ENCODE results near the gene JARID2.
"Not testable (repeated sequence)": the region's sequence is repeated elsewhere in the genome, so short reads cannot be mapped to it uniquely, and the experiment has no call there.

Gene JARID2

DNA sequence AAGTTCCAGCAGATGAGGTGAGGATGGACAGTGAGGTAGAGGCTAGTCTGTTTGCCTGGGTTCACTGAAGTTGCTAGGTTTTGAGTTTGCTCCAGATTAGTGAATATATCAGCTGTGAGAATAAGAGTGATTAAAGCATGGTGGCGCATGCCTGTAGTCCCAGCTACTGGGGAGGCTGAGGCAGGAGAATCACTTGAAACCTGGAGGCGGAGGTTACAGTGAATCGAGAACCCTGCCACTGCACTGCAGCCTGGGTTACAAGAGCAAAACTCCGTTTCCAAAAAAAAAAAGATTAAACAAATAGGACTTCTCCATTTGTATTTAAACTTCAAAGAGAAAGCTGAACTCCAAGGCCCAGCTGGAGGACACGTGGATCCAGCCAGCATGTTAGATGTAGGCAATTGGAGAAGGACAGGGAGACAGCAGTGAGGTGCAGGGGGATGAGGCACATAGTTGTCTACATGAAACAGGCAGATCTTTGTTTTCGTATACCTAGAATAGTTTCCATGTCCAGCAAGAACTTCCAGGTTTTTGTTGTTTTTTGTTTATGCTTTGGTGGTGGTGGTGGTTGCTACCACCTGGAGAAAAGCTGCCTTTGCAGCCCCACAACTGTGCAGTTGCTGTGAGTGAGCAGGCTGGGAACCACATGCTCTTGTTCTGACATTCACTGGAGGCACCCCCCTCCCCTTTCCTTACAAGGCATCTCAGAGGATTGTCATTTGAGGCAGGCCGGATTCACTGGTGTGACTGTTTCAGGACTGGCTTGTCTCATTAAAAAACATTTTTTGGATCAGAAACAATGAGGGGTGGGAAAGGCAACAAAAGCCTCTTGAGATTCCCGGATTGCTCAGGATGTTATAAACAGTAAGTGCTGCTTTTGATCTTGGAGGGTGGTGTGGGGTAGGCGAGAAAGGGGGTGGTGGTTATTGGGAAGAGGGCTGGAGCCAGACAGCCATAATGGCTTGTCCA is 72.3 kb downstream of the JARID2 start:
- peak in 2 of 42 donors; percentile 38 to 58 for DNase-seq
- intact Hi-C loops (cut with DNase I): loop anchor here (10.0 kb wide), 1 partner anchor 63 kb away; no protein-coding TSS in a partner anchor

DNA sequence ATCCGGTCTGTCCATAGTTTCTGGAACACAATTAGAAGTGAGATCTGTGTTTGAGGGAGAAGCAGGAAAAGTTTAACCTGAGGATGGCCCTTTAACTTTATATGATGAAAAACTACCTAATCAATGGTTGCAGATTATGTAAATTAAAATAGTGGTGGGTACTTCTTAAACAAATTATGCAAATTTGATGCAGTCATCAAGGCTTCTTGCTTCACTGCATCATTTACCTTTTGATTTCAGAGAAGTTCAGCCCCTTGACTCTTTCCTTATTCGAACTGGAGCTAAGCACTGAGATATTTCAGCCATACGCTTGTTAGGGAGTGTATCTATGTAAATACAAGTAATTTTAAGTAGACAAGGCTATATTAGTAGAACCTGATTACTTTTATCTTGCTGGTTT is 73.8 kb downstream of the JARID2 start:
- no peak for DNase-seq
- intact Hi-C loops (cut with DNase I): loop anchor here (10.0 kb wide), 1 partner anchor 65 kb away; no protein-coding TSS in a partner anchor

DNA sequence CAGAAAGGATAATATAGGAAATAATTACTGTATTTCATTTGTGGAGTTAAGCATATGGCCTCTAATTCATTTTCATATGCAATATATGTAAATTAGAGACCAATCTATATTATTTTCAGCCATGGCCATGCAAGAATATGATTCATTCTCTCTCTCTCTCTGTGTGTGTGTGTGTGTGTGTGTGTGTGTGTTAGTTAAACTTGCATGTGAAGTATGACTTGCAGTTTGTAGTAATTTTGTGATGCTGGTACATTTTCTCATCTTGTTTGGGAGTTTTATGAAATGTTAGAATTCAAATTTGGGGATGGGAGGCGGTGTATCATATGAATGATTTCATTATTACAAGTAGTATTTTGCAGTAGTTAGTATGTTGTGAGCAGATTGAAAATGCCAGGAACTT is 74.8 kb downstream of the JARID2 start:
- intact Hi-C loops (cut with DNase I): no loop called here
- no peak for DNase-seq

- DNase-seq: no peak
These were observed 76.3 kb downstream of the JARID2 start for GRCh38 chr6:15322184-15322583.

GRCh38 chr6:15322781-15323536 is 77.1 kb downstream of the JARID2 start:
- intact Hi-C loops (cut with DNase I): no loop called here
- peak in 19 of 42 donors; percentile 18 to 70 (median 48) for DNase-seq

More at GRCh38 chr6:15322184-15322583, 76.3 kb downstream of the JARID2 start:
- intact Hi-C loops (cut with DNase I): no loop called here

DNA sequence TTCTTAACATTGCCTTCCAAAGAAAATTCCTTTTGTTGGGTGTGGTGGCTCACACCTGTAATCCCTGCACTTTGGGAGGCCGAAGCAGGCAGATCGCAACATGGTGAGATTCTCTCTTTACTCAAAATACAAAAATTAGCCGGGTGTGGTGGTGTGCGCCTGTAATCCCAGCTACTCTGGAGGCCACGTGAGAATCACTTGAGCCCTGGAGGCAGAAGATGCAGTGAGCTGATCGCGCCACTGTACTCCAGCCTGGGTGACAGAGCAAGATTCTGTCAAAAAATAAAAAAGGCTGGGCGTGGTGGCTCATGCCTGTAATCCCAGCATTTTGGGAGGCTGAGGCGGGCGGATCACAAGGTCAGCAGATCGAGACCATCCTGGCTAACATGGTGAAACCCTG is 77.7 kb downstream of the JARID2 start:
- intact Hi-C loops (cut with DNase I); DNase-seq: not testable (repeated sequence)

GRCh38 chr6:15324427-15324985 is 78.6 kb downstream of the JARID2 start:
- DNase-seq: no peak
- intact Hi-C loops (cut with DNase I): no loop called here

- DNase-seq: no peak
- intact Hi-C loops (cut with DNase I): no loop called here
These were observed 79.7 kb downstream of the JARID2 start for GRCh38 chr6:15325540-15325955.

DNA sequence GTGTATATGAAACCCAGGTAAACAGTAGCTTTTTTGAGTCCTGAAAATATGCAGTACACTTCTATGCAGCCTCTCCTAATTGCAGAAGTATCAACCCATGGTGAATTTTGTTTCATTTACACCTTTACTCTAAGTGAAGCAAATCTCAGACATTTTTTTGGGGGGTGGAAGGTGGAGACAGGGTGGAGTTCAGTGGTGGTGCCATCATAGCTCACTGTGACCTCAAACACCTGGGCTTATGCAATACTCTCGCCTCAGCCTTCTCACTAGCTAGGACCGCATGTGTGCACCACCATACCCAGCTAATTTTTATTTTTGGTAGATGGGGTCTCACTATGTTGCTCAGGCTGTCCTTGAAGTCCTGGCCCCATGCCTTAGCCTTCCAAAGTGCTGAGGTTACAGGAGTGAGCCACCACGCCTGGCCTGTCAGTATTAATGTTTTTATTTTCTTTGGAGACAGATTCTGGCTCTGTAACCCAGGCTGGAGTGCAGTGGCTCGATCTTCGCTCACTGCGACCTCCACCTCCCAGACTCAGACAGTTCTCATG is 80.3 kb downstream of the JARID2 start:
- DNase-seq: no peak
- intact Hi-C loops (cut with DNase I): no loop called here

- intact Hi-C loops (cut with DNase I): no loop called here
- peak in 29 of 42 donors; percentile 25 to 76 (median 45) for DNase-seq
These were observed 81.4 kb downstream of the JARID2 start for GRCh38 chr6:15327271-15327670.

DNA sequence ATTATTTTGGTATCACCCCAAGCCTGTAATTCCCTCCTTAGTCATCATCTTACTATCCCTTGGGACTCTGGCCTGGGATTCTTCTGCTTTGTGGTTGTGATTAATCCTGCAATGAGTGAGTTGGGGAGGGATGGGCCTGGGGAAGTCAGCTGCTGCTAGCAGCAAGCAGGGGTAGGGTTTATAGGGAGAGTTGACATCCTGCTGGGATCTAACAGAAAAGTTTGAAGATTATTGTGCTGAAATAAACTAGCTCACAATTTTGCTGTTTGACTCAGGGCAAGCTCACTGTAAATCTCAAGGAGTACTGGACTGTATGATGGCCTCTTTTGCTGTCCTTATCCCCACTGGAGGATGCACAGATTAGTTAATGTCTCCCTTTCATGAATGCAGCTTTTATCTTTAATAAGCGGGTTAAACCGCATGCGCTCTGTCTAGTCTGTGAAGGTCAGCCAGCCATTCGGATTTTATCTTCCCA is 83.4 kb downstream of the JARID2 start:
- intact Hi-C loops (cut with DNase I): no loop called here
- DNase-seq: peak in 1 of 42 donors; percentile 33

DNA sequence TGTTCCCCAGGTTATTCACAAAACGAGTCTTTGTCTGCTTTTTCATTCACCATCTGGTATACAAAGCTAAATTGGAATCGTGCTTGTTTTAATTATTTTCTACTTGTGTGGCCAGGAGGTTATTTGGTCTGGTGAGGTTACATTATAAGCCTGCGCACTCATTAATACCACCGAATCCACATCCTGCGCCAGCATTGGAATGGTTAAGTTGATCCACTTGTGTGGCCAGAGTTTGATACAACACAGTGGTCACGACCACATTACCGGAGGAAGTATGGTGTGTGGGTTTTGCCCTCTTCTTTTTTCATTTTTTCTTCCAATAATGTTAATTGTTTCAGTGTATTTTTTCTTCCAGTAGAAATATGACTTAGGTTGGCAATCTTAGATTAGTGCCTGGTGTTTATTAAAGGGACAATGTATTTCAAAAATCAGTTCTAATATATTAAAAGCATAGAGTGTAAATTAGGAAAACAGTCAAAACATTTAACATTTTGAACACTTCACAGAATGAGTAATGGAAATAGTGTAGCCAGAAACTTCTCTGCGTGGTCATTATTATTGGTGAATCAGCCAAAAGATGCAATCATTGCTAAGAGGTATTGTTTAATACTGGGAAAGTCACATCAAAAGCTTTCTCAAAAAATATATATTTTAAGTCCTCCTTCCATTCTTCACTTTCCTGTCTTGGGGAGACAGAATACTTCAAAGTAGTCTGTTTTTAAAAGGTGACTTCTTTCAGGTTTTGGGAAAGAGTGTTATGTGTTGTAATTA is 84.5 kb downstream of the JARID2 start:
- DNase-seq: no peak
- intact Hi-C loops (cut with DNase I): no loop called here

- DNase-seq: no peak
- intact Hi-C loops (cut with DNase I): no loop called here
These were observed 85.3 kb downstream of the JARID2 start for GRCh38 chr6:15331143-15331542.

DNA sequence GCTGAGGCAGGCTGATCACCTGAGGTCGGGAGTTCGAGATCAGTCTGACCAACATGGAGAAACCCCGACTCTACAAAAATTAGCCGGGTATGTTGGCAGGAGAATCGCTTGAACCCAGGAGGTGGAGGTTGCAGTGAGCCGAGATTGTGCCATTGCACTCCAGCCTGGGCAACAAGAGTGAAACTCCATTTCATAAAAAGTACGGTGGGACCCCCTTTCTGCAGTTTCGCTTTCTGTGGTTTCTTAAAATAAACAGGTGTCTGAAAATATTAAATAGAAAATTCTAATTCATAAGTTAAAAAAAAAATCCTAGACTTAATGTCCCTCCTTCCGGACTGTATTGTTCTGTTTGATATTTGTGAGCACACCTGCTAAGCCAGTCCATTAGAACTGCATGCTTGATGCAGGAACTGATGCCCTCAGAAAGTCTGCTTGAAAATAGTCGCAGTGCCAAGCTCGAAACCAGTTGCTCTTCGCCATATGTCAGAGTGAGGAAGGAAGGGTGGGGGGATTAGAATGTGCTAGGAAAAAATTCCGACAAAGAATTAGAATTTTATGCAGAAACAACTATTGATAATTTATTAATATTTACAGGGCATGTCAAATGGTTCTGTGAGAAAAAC is 85.9 kb downstream of the JARID2 start:
- intact Hi-C loops (cut with DNase I): no loop called here
- no peak for DNase-seq

GRCh38 chr6:15332446-15332845 is 86.6 kb downstream of the JARID2 start:
- no peak for DNase-seq
- intact Hi-C loops (cut with DNase I): no loop called here

- intact Hi-C loops (cut with DNase I): no loop called here
- DNase-seq: no peak
These were observed 89.5 kb downstream of the JARID2 start for GRCh38 chr6:15335385-15335784.

- DNase-seq: no peak
- intact Hi-C loops (cut with DNase I): no loop called here
These were observed 90.0 kb downstream of the JARID2 start for GRCh38 chr6:15335916-15336315.

All from head of caudate nucleus (tissue), 42 donors.